Activated CD4-positive, alpha-beta memory T cell treated with anti-CD3 and anti-CD28 coated beads, Interleukin-2, amount 10 ng/mL, durations not matched to agents 7 days and 5 days (primary cell): ENCODE measurements around the gene OR2AT4. TPM values are rescaled to one million over a fixed set of nuclear protein-coding genes. Genes with fewer than 3 reads are reported as not detected.

Source experiments
- CTCF ChIA-PET: fragments of 350-600 bp; sonication (Branson Sonifier 250); formaldehyde crosslinking; loops from one replicate; lab custom pipeline; 2021; ENCODE audit warnings: antibody characterized with exemption, inconsistent platforms; lab: Charles Lee
- POLR2A ChIA-PET: fragments of 350-600 bp; sonication (Branson Sonifier 250); formaldehyde crosslinking; loops from one replicate; lab custom pipeline; 2021; ENCODE audit warnings: antibody characterized with exemption; lab: Charles Lee
- DNase-seq: peaks from one replicate; pipeline ENCODE4 v3.0.0-alpha.2; 2020
- H3K27ac Mint-ChIP-seq: one replicate; pipeline ENCODE4 v1.8.0; 2021; ENCODE audit warnings: mild to moderate bottlenecking, mixed read lengths
- H3K27me3 Mint-ChIP-seq: one replicate; pipeline ENCODE4 v1.8.0; 2021; ENCODE audit warnings: mixed read lengths
- H3K36me3 Mint-ChIP-seq: one replicate; pipeline ENCODE4 v1.8.0; 2021; ENCODE audit warnings: low read depth, mixed read lengths
- H3K4me1 Mint-ChIP-seq: one replicate; pipeline ENCODE4 v1.8.0; 2021; ENCODE audit warnings: mixed read lengths
- H3K4me3 Mint-ChIP-seq: one replicate; pipeline ENCODE4 v1.8.0; 2021; ENCODE audit warnings: mild to moderate bottlenecking, mixed read lengths
- H3K9me3 Mint-ChIP-seq: one replicate; pipeline ENCODE4 v1.8.0; 2021; ENCODE audit warnings: mixed read lengths
- total RNA-seq, 2 experiments: library from RNA; stranded (reverse); gene quantifications; one replicate each; pipeline ENCODE4 v1.2.3, GENCODE V29; 2021

The OR2AT4 gene
- not detected for total RNA-seq

DNA sequence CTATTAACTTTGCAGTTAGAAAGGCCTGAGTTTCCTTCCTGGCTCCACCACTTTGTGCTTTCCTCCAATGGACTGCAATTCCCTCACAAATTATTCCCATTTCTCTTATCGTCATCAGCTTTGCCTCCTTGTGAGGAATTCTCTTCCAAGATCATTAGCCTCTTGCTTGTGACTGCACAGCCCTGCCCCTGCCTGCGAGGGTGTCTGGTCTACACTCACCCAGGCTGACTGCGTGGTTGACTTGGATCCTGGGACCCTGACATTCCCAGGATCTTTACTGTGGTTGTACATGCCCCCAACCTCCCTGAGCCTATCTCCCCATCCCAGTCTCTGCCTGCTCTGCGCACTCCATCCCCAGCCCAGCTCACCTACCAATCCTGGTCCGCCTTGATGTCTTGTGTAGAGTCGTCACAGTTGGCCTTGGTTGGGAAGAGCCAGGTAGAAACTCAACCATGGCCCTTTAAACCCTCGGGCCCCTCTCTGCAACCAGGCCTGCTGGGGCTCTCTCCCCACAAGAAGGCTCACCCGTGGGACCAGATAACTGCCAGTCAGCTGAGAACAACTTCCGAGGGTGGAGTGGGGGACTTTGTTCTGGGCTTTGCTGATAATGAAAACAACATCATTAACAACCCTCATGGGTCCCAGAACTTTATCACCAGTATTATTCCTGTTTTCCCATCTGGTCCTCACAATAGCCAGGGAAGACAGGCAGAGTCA is at the start of gene OR2AT4:
Gene OR2AT4 (minus strand): TSS at position 421 of the 717 bp plus-strand sequence.
- H3K9me3 Mint-ChIP-seq, result peaks cover 2% of the 10 kb centered on the region
- ChIA-PET POLR2A (no interaction called here), CTCF (no interaction called here)

DNA sequence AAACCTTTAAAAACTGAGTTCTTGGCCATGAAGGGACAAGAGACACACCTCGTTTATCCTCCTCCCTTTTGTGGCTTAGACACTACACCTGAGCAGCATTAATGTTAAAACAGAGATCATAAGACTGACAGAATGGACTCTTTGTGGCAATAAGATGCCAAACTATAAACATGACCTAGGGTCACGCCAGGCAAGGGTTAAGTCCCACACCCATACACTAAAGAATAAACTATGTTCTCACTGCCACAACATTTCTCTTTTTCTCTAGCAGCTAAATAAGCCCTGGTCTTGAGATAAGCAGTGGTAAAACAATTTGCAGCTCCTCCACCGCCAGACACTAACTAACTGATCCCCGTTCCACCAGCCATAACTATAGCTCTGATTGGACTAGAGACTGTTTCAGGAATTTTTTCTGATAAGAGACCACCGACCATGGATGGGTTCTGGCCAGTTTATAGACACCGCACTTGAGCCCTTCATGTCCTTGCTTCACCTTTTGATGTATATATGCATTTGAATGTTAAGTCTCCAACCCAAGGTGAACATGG is 49.4 kb upstream of the OR2AT4 start:
- Mint-ChIP-seq H3K9me3 (no peaks in the 10 kb centered on the region), H3K27ac (no peak overlapping the region), H3K4me1 (peaks cover 64% of the 10 kb centered on the region), H3K4me3 (no peak overlapping the region), H3K36me3 (no peaks in the 10 kb centered on the region), H3K27me3 (peaks cover 9% of the 10 kb centered on the region)
- CTCF ChIA-PET, result interaction anchor here (0.7 to 11.8 kb wide), 12 partner anchors 6 to 214 kb away, joined by 3 to 581 read pairs (median 4); partner anchors contain the start of genes SLCO2B1 and TPBGL
- POLR2A ChIA-PET, result no interaction called here
- no peak for DNase-seq

More for the DNA sequence above, at the start of gene OR2AT4:
- Mint-ChIP-seq H3K4me3 (no peak within 1 kb of the TSS), H3K27me3 (peaks cover 32% of the 10 kb centered on the region), H3K4me1 (peaks cover 11% of the 10 kb centered on the region), H3K36me3 (no peaks in the 10 kb centered on the region), H3K27ac (no peak within 1 kb of the TSS)
- DNase-seq, result no peak

DNA sequence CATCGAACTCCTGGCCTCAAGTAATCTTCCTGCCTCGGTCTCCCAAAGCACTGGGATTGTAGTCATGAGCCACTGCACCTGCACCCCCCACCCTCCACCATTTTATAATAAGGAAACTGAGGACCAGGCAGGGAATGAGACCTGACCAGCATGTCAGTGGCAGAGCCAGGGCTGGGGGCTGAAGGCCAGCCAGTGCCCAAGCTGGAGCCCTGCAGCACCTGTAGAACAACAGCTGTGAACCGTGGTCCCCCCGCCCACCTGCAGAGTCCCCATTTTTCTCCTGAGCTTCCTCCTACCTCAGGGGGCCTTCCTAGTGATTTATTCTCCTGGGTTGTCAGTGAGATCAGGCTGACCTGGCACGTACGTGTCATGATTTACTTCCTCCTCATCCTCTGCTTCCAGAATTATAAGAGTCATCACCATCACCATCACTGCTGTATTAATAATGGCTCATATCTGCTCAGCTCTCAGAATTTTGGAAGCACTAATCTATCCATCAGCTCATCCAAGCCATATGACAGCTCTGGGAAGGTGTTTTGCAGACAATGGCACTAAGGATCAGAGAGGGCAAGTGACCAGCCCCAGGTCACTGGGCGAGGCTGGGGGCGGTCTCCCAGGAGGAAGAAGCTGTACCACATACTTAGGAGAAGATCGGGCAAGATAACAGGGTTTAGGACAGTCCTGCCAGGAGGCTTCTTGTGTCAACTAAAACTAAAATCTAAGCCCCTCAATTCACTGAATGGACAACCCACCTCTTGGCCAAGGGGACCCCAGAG is 48.7 kb upstream of the OR2AT4 start:
- Mint-ChIP-seq H3K36me3 (no peaks in the 10 kb centered on the region), H3K4me1 (peaks cover 66% of the 10 kb centered on the region), H3K27me3 (peaks cover 4% of the 10 kb centered on the region), H3K27ac (no peak overlapping the region), H3K9me3 (no peaks in the 10 kb centered on the region), H3K4me3 (no peak overlapping the region)
- CTCF ChIA-PET, result interaction anchor here (0.7 to 11.8 kb wide), 10 partner anchors 7 to 215 kb away, joined by 3 to 581 read pairs (median 47); partner anchors contain the start of genes SLCO2B1 and TPBGL
- POLR2A ChIA-PET, result no interaction called here
- DNase-seq, result no peak

DNA sequence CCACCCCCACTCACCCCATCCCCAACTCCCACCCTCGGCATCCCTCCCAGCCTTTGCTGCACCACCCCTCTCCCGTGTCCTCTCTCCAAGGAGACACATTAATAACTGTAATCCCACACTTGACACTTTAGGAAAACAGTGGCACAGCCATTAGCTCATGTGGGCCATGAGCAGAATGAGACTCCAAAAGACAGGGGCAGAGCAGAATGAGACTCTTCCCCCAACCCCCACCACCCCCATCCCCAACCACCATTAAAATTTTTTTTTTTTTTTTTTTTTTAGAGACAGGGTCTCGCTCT is 48.0 kb upstream of the OR2AT4 start:
- peaks cover 66% of the 10 kb centered on the region for H3K4me1 Mint-ChIP-seq
- H3K36me3 Mint-ChIP-seq, result no peaks in the 10 kb centered on the region
- no peaks in the 10 kb centered on the region for H3K9me3 Mint-ChIP-seq
- CTCF ChIA-PET, result interaction anchor here (0.5 to 11.8 kb wide), 10 partner anchors 8 to 280 kb away, joined by 3 to 581 read pairs (median 47); partner anchors contain the start of genes SLCO2B1 and TPBGL
- POLR2A ChIA-PET, result interaction anchor here (3.4 to 3.7 kb wide), 2 partner anchors 30 to 61 kb away, joined by 10 to 15 read pairs; no protein-coding TSS in a partner anchor
- peaks cover 5% of the 10 kb centered on the region for H3K27me3 Mint-ChIP-seq
- no peak overlapping the region for H3K27ac Mint-ChIP-seq
- DNase-seq, result no peak
- no peak overlapping the region for H3K4me3 Mint-ChIP-seq

DNA sequence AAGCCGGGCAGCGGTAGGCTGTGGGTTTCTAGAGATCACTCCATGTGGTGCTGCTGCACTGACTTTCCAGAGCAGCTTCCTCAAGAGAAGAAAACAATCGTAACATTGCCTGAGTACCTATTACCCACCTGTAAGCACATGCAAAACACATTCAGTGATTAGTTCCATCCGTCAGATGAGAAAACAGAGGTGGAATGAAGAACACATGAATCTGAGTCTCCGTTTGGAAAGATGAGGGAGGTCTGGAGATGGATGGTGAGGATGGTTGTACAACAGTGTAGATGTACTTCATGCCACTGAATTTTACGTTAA is 46.7 kb upstream of the OR2AT4 start:
- peaks cover 11% of the 10 kb centered on the region for H3K27me3 Mint-ChIP-seq
- H3K27ac Mint-ChIP-seq, result peak overlapping the region; percentile 89
- no peaks in the 10 kb centered on the region for H3K36me3 Mint-ChIP-seq
- CTCF ChIA-PET, result interaction anchor here (0.7 to 11.8 kb wide), 20 partner anchors 9 to 213 kb away, joined by 3 to 581 read pairs (median 5); partner anchors contain the start of genes NEU3, SLCO2B1 and TPBGL
- no peak for DNase-seq
- peaks cover 62% of the 10 kb centered on the region for H3K4me1 Mint-ChIP-seq
- H3K9me3 Mint-ChIP-seq, result no peaks in the 10 kb centered on the region
- POLR2A ChIA-PET, result interaction anchor here (0.8 to 3.7 kb wide), 8 partner anchors 14 to 195 kb away, joined by 3 to 26 read pairs (median 5); partner anchors contain the start of genes NEU3, SPCS2, TPBGL and XRRA1
- H3K4me3 Mint-ChIP-seq, result peak overlapping the region; percentile 45

DNA sequence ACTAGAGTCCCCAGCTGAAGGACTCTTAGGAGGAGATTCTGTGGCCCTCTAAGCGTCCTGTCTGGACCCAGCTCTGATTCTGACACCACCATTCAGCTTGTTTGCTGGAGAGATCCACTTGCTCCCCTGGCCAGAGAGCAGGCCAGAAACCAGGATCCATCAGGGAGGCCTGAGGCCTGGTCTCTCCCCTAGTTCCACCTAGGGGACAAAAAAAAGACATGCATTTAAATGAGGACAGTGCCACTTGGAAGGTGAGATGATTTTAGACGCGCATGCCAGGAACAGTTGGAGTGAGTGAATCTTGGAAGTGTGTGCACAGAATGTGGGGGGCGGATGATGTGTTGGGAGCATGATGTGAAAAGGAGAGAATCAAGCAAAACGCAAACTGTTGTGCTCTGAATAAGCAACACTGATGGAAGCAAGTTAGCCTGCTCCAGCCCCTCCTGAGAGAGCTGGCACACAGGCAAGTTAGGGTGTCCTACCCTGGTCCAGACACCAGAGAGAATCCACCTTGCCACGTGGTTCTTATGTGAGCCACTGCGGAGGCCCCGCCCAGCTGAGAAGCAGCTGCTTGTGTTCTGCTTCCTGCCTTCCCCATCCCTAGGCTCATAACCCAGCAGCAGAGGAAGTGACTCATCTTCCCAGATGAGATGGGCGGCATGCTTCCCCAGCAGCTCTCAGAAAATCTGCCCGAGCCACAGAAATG is 46.2 kb upstream of the OR2AT4 start:
- peaks cover 57% of the 10 kb centered on the region for H3K4me1 Mint-ChIP-seq
- POLR2A ChIA-PET, result interaction anchor here (0.8 to 3.7 kb wide), 9 partner anchors 9 to 194 kb away, joined by 3 to 26 read pairs (median 5); partner anchors contain the start of genes NEU3, SPCS2, TPBGL and XRRA1

DNA sequence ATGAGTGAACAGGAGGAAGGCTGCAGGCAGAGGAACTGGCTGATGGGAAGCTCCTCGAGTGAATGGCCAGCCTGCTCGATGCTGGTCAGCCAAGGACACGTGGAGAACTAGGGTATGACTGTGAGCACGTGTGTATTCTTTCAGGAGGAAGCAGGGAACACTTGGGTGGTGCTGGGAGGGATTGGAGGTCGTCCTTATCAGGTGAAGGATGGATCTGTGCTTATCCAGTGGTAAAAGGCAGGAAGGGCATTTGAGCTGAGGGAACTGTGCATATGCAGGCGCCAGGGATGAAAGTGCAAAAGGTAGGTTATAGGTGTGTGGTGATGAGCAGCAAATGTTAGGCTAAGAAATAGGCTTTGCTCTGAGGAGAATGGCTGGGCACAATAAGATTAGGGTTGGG is 44.5 kb upstream of the OR2AT4 start:
- H3K4me3 Mint-ChIP-seq, result no peak overlapping the region
- ChIA-PET CTCF (interaction anchor here (0.8 to 11.8 kb wide), 42 partner anchors 10 to 381 kb away, joined by 3 to 581 read pairs (median 6); partner anchors contain the start of genes SLCO2B1 and TPBGL), POLR2A (interaction anchor here (0.6 to 3.7 kb wide), 7 partner anchors 34 to 134 kb away, joined by 3 to 26 read pairs (median 6); partner anchors contain the start of gene TPBGL)
- H3K9me3 Mint-ChIP-seq, result no peaks in the 10 kb centered on the region
- H3K27ac Mint-ChIP-seq, result no peak overlapping the region
- peaks cover 24% of the 10 kb centered on the region for H3K27me3 Mint-ChIP-seq
- H3K4me1 Mint-ChIP-seq, result peaks cover 49% of the 10 kb centered on the region
- DNase-seq, result no peak
- H3K36me3 Mint-ChIP-seq, result no peaks in the 10 kb centered on the region

More for the DNA sequence above, 46.2 kb upstream of the OR2AT4 start:
- H3K9me3 Mint-ChIP-seq, result no peaks in the 10 kb centered on the region
- H3K27ac Mint-ChIP-seq, result peak overlapping the region; percentile 89
- DNase-seq, result peak; percentile 86
- H3K27me3 Mint-ChIP-seq, result peaks cover 15% of the 10 kb centered on the region
- no peaks in the 10 kb centered on the region for H3K36me3 Mint-ChIP-seq
- peak overlapping the region; percentile 45 for H3K4me3 Mint-ChIP-seq
- CTCF ChIA-PET, result interaction anchor here (0.8 to 11.8 kb wide), 19 partner anchors 9 to 212 kb away, joined by 3 to 581 read pairs (median 8); partner anchors contain the start of genes NEU3, SLCO2B1 and TPBGL

DNA sequence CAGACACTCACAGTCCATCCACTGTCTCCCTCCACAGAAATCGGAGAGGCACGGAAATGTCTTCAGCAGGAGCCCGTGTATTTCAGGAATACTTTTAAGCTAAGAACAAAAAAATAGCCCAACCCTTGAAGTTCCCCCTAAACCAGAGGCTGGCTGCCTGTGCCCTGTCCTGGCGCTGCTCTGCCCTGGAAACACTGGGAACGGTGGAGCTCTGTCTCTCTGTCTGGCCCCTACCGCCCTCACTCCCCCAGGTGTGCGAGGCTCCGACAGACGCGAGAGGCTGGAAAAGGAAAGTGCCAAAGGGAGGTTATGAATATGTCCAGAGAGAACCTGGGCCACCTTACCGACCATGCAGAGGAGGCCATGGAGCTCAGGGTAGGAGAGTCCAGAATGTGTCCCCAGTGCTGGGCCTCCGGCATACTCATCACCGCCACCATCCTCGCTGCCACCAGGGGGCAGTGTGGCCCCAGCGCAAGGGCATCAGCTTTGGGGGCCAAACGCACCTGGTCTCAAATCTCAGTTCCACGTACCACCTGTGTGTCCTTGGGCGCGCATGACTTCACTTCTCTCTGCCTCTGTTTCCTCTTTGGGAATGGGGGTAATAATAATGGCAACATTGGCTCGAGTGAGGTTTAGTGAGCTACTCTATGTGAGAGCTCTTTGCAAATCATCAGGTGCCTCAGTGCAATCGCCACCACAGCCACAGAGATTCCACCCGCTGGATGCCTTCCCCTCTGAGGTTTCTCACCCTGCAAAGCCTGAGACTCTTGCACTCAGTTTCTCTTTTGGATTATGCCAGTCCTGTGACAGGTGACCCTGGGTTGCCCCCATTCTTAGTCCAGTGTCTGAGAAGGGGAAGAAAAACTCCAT is 43.8 kb upstream of the OR2AT4 start:
- CTCF ChIA-PET, result interaction anchor here (0.6 to 11.8 kb wide), 50 partner anchors 10 to 636 kb away, joined by 3 to 581 read pairs (median 5); partner anchors contain the start of genes SLCO2B1 and TPBGL
- Mint-ChIP-seq H3K27me3 (peaks cover 23% of the 10 kb centered on the region), H3K4me1 (peaks cover 45% of the 10 kb centered on the region), H3K36me3 (no peaks in the 10 kb centered on the region), H3K4me3 (no peak overlapping the region), H3K9me3 (no peaks in the 10 kb centered on the region), H3K27ac (no peak overlapping the region)
- peak; percentile 80 for DNase-seq
- POLR2A ChIA-PET, result interaction anchor here (0.6 to 3.1 kb wide), 7 partner anchors 35 to 135 kb away, joined by 3 to 26 read pairs (median 4); partner anchors contain the start of gene TPBGL

DNA sequence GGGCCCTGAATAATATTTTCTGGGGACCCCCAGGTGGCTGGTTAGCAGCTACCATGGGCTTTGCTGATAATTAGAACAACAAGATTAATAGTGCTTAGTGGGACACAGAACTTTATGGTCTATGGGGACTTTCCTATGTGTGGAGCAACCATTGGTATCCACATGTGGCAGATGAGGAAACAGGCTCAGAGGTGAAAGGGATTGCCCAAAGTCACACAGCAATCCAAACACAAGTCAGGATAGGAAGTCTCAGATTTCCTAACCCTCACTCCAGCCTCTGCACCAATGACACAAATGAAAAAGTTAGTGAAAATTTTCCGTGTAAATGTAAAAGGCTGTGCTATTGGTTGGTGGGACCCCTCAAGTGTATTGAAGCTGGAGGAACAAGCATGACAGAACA is 39.0 kb upstream of the OR2AT4 start:
- H3K4me1 Mint-ChIP-seq, result peaks cover 3% of the 10 kb centered on the region
- H3K9me3 Mint-ChIP-seq, result no peaks in the 10 kb centered on the region
- POLR2A ChIA-PET, result no interaction called here
- no peak overlapping the region for H3K4me3 Mint-ChIP-seq
- DNase-seq, result no peak
- H3K27me3 Mint-ChIP-seq, result peaks cover 43% of the 10 kb centered on the region
- no peaks in the 10 kb centered on the region for H3K36me3 Mint-ChIP-seq
- CTCF ChIA-PET, result interaction anchor here (0.6 to 1.6 kb wide), 3 partner anchors 105 to 434 kb away, joined by 3 to 4 read pairs (median 3); partner anchors contain the start of gene TPBGL
- H3K27ac Mint-ChIP-seq, result no peak overlapping the region

DNA sequence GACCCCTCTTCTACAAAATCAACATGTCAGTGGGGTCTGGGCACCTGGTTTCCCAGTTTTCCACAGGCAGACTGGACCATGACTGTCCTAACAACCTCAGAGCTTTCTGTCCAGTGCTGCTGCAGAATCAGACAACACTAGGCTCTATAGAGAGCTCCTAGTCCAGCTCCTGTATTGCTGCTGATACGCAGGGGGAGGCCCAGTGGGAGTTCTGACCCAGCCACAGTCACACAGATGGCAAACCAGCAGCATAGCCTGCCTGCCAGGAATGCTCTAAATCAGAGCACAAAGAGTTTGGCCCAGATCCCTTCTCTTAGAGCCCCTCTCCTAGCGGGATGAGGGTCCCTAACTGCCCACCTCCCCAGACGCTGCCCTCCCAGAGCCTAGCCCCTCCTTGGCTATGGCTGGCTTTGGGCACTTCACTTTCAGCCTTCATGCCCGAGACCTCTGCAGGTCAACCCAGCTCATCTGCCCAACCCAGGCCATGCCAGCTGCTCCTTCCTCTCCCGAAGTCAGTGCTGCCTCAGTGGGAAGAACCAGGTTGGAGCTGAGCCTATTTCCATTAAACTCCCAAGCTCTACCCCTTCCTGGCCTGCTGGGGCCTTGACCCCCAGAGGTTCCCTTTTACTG is 38.5 kb upstream of the OR2AT4 start:
- DNase-seq, result no peak
- no peak overlapping the region for H3K4me3 Mint-ChIP-seq
- H3K27me3 Mint-ChIP-seq, result peaks cover 42% of the 10 kb centered on the region
- ChIA-PET CTCF (interaction anchor here (0.6 to 1.6 kb wide), 4 partner anchors 106 to 433 kb away, joined by 3 to 4 read pairs (median 3); partner anchors contain the start of gene TPBGL), POLR2A (no interaction called here)
- no peaks in the 10 kb centered on the region for H3K9me3 Mint-ChIP-seq
- H3K27ac Mint-ChIP-seq, result no peak overlapping the region
- no peaks in the 10 kb centered on the region for H3K36me3 Mint-ChIP-seq
- H3K4me1 Mint-ChIP-seq, result no peaks in the 10 kb centered on the region

DNA sequence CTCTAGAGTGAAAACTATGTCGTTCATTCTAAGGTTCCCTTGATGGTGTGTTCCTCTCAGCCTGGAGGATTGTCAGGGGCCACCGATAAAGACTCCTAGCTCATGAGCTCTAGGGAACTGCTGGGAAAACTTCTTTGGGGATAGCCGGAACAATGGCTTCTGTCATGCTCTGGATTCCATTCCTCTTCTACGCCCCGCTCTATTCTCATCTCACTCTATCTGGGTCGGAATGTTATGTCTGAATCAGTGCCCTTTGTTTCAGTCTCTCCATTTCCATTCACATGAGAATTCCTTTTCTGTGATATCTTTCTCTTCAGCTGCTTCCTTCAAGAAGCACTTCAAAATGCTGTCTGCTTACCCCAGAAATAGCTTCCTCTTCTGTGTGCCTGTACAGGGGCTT is 37.3 kb upstream of the OR2AT4 start:
- ChIA-PET CTCF (interaction anchor here (1.0 to 1.4 kb wide), 4 partner anchors 9 to 205 kb away, joined by 3 to 5 read pairs (median 3); no protein-coding TSS in a partner anchor), POLR2A (interaction anchor here (1.1 kb wide), 1 partner anchor 9 kb away, joined by 4 read pairs; no protein-coding TSS in a partner anchor)
- DNase-seq, result no peak
- H3K27ac Mint-ChIP-seq, result no peak overlapping the region
- H3K4me1 Mint-ChIP-seq, result no peaks in the 10 kb centered on the region
- H3K9me3 Mint-ChIP-seq, result no peaks in the 10 kb centered on the region
- no peak overlapping the region for H3K4me3 Mint-ChIP-seq
- H3K27me3 Mint-ChIP-seq, result peaks cover 39% of the 10 kb centered on the region
- no peaks in the 10 kb centered on the region for H3K36me3 Mint-ChIP-seq
